Lung (tissue), 12 donors: ENCODE results near the gene ZNF519. TPM values are rescaled to one million over a fixed set of nuclear protein-coding genes. Genes with fewer than 3 reads are reported as not detected.

ENCODE experiments used
- ATAC-seq: fragments of 200-7000 bp; cut with Tn5 transposase; one replicate; pipeline ENCODE4 v1.9.1; 2020; ENCODE audit warnings: moderate number of reproducible peaks; ENCODE audit not compliant: insufficient read depth, low FRiP score
- DNase-seq, 3 donors: peaks; one replicate each; pipeline ENCODE4 v3.0.0-alpha.2; 2013 to 2017
- H3K27ac ChIP-seq, 2 donors: one replicate each; pipeline ENCODE4 v1.5.1; 2013; ENCODE audit warnings: mild to moderate bottlenecking in 2 of 2, moderate library complexity in 2 of 2, control low read depth in 1 of 2, inconsistent platforms in 1 of 2, low read depth in 1 of 2, low read length in 1 of 2
- H3K27me3 ChIP-seq, 3 donors: one replicate each; pipeline ENCODE4 v1.5.1; 2013; ENCODE audit warnings: low read length in 2 of 3; ENCODE audit not compliant: control insufficient read depth in 3 of 3, insufficient read depth in 3 of 3
- H3K36me3 ChIP-seq, 4 donors: one replicate each; pipeline ENCODE4 v1.5.1; 2013; ENCODE audit warnings: low read length in 4 of 4, mild to moderate bottlenecking in 1 of 4, moderate library complexity in 1 of 4; ENCODE audit not compliant: control insufficient read depth in 4 of 4, insufficient read depth in 4 of 4
- H3K4me1 ChIP-seq, 5 donors: one replicate each; pipeline ENCODE4 v1.5.1; 2013; ENCODE audit warnings: low read length in 5 of 5, mild to moderate bottlenecking in 2 of 5, moderate library complexity in 1 of 5; ENCODE audit not compliant: control insufficient read depth in 5 of 5, insufficient read depth in 5 of 5
- H3K4me3 ChIP-seq: one replicate; pipeline ENCODE4 v1.5.1; 2013; ENCODE audit warnings: mild to moderate bottlenecking, control low read depth, moderate library complexity
- H3K9ac ChIP-seq, 2 donors: one replicate each; pipeline ENCODE4 v1.5.1; 2013; ENCODE audit warnings: low read length in 2 of 2, control low read depth in 1 of 2; ENCODE audit not compliant: insufficient read depth in 1 of 2
- H3K9me3 ChIP-seq, 4 donors: one replicate each; pipeline ENCODE4 v1.5.1; 2013; ENCODE audit warnings: low read length in 3 of 4, mild to moderate bottlenecking in 1 of 4, moderate library complexity in 1 of 4; ENCODE audit not compliant: control insufficient read depth in 4 of 4, insufficient read depth in 3 of 4
- CTCF ChIP-seq: IDR thresholded peaks from 2 replicates; pipeline ENCODE4 v1.5.1; 2012; ENCODE audit warnings: mild to moderate bottlenecking; ENCODE audit errors: control extremely low read depth, extremely low read depth
- WGBS, 2 donors: extraction: QIAGEN DNeasy Blood & Tissue Kit; methylation state at CpG; one replicate each; pipeline ENCODE4 v1.1.7; 2013; 5-methylcytosine and 5-hydroxymethylcytosine counted together
- polyA plus RNA-seq, 2 donors: library from polyadenylated mRNA; stranded (reverse); fragments of 200-250 nt; gene quantifications; one replicate each; pipeline ENCODE4 v1.2.1, GENCODE V29; 2013
- total RNA-seq, 2 donors: library from RNA; depleted of rRNA in 1 of 2; stranded (reverse); fragments of >200 nt in 1 of 2; gene quantifications; one replicate each; pipeline ENCODE4 v1.2.1, GENCODE V29; 2014 to 2021
- donor health status: control.
- donor health status: control.
- donor health status: Bipolar disorder and iron deficiency.
- donor health status: healthy.
- donor health status: DM: yes; HTN: yes; CAD: no.

Gene ZNF519
- total and polyA plus RNA-seq, 4 donors = 0.70 to 17.2 (median 3.2) TPM

DNA sequence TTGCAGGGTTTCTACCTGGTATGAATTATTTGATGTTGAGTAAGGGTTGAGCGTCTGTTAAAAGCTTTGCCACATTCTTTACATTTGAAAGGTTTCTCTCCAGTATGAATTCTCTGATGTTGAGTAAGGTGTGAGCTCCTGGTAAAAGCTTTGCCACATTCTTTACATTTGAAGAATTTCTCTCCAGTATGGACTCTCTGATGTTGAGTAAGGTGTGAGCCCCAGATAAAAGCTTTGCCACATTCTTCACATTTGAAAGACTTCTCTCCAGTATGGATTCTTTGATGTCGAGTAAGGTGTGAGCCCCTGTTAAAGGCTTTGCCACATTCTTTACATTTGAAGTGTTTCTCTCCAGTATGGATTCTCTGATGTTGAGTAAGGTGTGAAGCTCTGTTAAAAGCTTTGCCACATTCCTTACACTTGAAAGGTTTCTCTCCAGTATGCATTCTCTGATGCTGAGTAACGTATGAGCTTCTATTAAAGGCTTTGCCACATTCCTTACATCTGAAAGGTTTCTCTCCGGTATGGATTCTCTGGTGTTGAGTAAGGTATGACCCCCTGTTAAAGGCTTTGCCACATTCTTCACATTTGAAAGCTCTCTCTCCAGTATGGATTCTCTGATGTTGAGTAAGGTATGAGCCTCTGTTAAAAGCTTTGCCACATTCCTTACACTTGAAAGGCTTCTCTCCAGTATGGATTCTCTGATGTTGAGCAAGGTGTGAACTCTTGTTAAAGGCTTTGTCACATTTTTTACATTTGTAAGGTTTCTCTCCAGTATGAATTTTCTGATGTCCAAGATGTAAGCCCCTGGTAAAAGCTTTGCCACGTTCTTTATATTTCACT is 27.1 kb downstream of the ZNF519 start:
- Histone ChIP-seq H3K36me3 (peaks cover 0 to 5% (median 2%) of the 10 kb centered on the region in 4 donors), H3K4me3 (no peak overlapping the region), H3K27me3 (no peaks in the 10 kb centered on the region), H3K4me1 (no peaks in the 10 kb centered on the region), H3K27ac (no peak overlapping the region), H3K9ac (no peak overlapping the region), H3K9me3 (peaks cover 0 to 15% (median 7%) of the 10 kb centered on the region in 4 donors)
- no peak for TF ChIP-seq CTCF
- ATAC-seq (no peak), DNase-seq (no peak)
- WGBS, 2 donors = 92 to 93% methylated on average over 5 of the region's 5 CpGs

GRCh38 chr18:14104201-14104600 is 28.0 kb downstream of the ZNF519 start:
- ATAC-seq (no peak), DNase-seq (no peak)
- no peak overlapping the region for H3K27ac ChIP-seq
- no peak overlapping the region for H3K4me3 ChIP-seq
- peaks cover 0 to 5% (median 2%) of the 10 kb centered on the region in 4 donors for H3K36me3 ChIP-seq
- WGBS, 2 donors = 92 to 95% methylated on average over 2 of the region's 2 CpGs
- no peak overlapping the region for H3K9ac ChIP-seq
- no peaks in the 10 kb centered on the region for H3K27me3 ChIP-seq
- no peak for TF ChIP-seq CTCF
- no peaks in the 10 kb centered on the region for H3K4me1 ChIP-seq
- H3K9me3 ChIP-seq = peaks cover 0 to 15% (median 6%) of the 10 kb centered on the region in 4 donors

- Histone ChIP-seq H3K4me3 (no peak overlapping the region), H3K4me1 (no peaks in the 10 kb centered on the region), H3K36me3 (peaks cover 0 to 5% (median 0%) of the 10 kb centered on the region in 4 donors), H3K27ac (no peak overlapping the region), H3K27me3 (no peaks in the 10 kb centered on the region), H3K9ac (no peak overlapping the region), H3K9me3 (peaks cover 0 to 7% (median 5%) of the 10 kb centered on the region in 4 donors)
- ATAC-seq = no peak
- DNase-seq = no peak
- 88 to 90% methylated on average over 4 of the region's 4 CpGs for WGBS, 2 donors
- TF ChIP-seq CTCF = no peak
Measured at GRCh38 chr18:14100503-14101286, 31.5 kb downstream of the ZNF519 start.
